Activated T-cell treated with anti-CD3 and anti-CD28 coated beads for 48 hours (primary cell): ENCODE measurements around the gene ICE1.
A peak's percentile ranks its signal among the peaks of the same experiment; 100 is the strongest.
"Not testable (repeated sequence)": the region's sequence is repeated elsewhere in the genome, so short reads cannot be mapped to it uniquely, and the experiment has no call there.

Source experiments
- DNase-seq: peaks from one replicate; pipeline ENCODE4 v3.0.0-alpha.2; 2020; ENCODE audit warnings: low read depth

Gene ICE1, protein sequence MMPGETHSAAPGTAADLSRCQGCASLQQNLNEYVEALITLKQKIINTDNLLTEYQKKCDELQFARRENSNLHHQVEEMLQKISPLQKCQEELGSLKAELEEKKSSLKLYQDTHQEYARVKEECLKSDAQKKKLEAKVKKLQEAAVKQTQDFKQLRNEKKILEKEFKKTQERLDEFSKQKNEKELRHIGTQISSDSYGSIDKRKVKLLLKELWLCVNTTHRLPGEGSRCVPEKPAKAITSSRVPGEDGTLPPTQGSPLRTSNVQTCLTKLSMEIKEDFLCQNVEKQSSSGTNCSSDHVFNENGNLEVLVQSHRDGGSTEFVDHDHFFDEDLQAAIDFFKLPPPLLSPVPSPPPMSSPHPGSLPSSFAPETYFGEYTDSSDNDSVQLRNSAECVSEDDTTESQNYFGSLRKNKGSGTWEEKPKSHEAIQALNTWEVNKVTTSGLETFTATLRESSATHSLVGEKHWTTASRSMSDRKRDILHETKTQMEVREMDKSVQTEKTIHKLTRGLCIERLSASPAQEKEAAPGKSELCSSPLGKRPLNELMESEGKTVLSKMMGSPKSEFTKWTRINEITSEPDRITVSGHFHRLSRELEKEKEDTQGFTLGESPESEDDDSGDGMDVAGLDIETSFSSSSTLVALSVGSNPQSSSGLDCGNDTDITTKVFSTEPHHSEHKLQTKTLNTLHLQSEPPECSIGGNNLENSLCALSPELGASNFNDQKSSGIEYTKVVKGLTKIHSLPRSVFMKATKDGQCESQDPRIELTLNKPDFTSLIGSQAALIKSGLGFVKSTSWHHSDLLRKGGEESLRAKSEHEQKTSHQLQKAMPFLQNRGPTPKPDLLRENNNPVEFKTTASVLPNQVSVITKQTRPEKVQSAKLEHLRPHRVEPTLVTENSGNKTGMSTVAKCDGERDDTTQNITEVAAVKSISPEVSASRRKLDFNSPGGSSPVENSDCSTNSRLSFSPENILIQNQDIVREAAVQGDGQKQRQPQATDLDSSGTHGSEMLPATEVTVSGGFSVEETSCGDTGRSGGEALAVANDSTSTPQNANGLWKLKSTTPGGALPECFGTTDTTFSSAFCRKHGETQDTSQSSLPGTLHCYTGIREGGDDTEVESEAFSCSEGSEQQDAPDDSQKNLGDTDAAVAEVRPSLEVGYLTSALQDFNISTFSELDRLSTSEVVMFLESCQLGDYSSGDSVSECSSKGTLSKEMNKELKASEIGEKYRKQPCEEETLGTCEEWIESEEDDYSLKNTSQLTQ (N-terminal part only)

DNA sequence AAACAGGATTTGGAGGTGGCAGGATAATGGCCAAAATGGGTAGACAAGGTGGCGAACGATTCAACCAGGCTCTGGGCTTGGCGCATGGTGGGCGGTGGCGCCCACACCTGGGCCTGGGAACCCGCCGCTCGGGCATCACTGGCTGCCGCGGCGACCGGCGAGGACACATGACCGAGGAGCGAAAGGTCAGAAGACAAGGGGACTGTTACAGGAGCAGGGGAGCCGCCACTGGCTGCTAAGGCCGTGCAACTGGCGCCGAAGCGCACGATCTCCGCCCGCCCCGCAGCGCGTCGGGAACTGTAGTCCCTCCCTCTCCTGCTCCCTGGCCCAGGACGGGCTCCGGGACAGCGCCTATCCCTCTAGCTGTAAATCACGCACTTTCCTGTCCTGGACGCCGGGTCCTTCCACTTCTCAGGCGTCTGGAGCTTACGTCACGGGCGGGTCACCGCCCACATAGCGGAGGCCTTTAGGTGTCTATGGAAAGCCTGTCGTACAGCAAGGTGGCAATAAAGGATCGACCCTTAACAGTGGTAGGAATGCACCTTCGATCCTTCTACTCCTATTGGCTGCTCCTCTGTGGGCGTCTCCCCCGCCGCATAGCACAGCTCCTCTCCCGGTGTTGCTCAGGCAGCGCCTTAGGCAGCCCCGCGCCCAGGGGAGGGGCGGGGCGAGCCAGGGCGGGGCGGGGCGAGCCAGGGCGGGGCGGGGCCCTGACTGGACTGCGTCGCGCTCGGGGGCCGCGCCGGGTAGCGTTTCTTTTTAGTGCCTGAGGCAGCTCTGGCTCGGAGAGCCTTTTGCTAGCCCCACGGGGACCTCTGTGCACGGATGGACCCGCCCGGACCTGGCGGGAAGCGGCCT, at the start of gene ICE1:
Gene ICE1, plus strand, starts transcription at position 717 of the 858 bp plus-strand sequence. CDS start 239 bp downstream, outside the sequence.
- DNase-seq: peak; percentile 88

DNA sequence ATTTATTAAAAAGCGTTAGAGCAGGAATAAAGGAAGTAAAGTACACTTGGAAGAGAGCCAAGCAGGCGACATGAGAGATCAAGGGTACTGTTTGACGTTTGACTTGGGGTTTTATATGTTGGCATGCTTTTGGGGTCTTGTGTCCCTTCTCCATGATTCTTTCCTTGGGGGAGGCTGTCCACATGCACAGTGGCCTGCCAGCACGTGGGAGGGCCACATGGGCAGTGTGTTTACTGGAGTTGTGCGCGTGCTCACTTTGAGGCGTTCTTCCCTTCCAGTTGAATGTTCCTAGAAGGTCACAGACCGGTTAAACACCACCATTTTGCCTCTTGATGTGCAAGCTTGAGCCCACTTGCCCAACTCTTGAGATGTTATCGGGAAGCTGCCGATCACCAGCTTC, 49.5 kb upstream of the ICE1 start:
- no peak for DNase-seq

DNA sequence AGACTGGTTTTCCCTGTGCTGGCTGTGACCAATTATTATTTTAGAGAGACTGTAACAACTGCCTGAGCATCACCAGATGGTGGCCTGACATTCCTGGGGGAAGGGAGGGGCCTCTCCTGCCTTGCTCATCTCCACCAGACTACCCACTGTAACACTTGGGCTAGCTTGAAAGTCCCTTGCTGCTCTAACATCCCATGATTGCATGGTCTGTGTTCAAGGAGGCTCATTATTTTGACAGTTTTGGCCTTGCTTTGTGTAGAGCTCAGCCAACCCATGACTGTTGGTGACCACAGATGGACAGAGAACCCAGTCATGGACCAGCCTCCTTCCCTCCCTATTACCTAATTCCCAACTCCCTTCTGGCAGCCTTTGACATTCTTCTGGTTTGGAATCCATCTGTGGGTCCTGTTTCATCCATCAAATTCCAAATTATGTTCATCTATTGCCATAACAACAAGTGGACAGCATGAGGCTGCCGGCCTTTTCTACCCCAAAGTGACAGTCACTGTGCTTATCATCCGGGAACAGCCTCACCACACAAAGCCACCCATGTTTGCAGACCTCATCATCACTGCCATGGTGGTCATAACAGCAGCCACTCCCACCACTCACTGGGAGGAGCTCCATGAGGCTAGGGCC, 49.0 kb upstream of the ICE1 start:
- no peak for DNase-seq

DNA sequence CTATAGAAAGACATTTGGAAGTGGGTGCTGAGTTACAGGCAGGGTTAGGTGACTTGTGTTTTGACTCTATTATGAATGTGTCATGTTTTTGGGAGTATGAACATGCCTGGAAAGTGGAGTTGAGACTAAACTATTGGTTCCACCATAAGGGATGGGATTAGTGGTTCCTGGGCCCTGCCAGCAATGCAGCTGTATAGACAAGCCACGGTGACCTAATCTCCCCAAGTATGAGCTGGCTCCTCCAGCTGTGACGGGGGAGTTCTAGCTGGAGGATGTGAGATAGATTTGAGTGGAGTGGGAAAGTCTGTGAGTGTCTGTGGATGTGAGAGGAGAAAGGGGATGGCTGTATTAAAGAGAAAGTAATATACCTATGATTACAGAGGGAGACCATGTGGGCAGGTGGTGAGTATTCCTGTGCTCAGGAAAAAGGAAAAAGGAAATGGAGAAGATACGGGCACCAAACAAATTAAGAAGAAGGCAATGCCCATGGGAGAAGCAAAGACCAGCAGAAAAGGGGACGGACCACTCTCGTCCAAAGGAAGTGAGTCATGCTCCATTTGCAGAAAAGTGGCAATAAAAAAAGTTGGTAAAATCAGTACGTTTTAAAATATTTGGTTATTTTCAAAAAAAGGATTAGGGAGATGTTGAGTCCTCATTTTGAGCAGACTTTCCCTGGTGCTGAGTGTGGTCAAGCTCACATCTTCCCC, 48.3 kb upstream of the ICE1 start:
- DNase-seq: no peak

DNA sequence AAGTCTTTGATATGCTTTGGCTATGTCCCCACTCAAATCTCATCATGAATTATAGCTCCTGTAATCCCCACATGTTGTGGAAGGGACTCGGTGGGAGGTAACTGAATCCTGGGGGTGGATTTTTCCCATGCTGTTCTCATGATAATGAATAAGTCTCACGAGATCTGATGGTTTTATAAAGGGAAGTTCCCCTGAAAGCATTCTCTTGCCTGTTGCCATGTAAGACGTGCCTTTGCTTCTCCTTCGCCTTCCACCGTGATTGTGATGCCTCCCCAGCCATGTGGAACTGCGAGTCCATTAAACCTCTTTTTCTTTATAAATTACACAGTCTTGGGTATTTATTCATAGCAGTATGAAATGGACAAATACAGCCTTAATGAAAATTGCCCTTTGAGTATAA, 44.7 kb upstream of the ICE1 start:
- no peak for DNase-seq

DNA sequence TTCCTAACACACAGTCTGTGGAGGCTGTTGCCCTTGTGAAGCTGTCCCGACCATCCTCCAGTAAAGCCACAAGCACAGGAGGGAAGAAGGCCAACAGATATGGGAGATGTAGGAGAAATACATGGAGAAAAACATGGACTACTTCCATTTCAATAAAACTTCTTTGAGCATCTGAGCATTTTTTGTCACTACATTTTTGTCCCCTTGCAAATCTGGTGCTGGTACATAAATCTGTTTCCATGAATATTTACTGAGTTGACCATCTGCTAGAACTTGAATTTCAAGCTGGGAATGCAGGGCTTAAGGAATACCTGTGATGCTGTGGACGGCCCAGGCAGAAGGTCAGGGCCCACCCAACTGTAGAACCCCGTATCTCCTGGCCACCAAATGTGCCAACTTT, 43.9 kb upstream of the ICE1 start:
- DNase-seq: no peak

DNA sequence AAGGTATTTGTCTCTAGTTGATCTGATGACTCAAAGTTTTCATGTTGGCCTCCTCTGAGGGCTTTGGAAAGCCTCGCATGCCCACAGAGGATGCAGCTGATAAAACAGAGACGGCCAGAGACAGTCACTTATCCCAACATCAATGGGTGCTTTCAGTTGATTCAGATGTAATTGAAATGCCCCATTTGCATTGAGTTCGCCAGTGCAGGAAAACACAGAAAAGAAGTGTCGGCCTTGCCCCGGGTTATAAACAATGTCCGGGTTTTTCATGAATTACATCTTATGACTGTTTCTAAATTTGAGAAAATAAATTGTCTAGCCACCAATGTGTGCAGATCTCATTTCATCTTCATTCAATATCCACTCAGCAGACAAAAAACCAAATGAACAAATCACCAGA, 42.2 kb upstream of the ICE1 start:
- DNase-seq: no peak

DNA sequence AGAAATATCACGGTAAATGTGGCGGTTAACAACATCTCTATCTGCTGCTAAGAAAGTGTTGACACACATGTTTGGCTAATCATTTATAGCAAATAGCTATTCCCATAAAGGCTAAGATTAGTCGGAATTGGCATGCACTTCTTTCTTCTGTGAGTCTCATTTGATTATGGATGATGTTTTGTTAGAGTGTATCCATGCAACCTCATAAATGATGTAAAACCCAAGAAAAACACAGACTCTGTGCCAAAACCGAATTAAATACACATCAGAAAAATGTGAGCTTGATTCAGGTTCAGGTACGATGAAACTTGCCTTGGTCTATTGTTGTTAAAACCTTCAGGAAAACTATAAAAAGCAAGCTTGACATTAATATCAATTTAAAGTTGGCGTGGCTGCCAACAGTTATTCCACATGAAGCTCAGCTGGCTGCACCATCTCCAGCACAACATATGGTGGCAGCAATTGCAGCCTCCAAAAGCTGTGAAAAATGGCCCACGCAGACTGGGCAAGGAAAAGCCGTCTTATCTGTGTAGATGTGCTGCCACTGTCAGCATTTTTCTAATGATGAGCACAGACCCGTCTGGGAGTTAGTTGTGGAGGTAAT, 41.1 kb upstream of the ICE1 start:
- no peak for DNase-seq

DNA sequence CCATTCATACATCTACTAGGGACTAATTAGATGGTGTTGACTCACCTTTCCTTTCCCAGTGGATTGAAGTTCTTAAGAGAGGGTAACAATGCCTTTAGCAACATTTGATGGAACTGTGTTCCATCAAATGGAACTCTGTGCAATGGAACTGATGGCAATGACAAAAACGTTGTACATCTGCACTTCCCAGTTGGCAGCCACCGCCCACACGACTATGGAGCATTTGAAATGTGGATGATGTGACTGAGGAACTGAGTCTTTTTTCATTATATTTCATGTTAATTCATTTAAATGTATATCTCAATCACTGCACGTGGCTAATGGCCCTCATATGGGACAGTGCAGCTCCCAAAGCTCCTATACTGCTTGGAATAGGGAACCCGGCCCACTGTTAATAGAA, 39.0 kb upstream of the ICE1 start:
- no peak for DNase-seq

DNA sequence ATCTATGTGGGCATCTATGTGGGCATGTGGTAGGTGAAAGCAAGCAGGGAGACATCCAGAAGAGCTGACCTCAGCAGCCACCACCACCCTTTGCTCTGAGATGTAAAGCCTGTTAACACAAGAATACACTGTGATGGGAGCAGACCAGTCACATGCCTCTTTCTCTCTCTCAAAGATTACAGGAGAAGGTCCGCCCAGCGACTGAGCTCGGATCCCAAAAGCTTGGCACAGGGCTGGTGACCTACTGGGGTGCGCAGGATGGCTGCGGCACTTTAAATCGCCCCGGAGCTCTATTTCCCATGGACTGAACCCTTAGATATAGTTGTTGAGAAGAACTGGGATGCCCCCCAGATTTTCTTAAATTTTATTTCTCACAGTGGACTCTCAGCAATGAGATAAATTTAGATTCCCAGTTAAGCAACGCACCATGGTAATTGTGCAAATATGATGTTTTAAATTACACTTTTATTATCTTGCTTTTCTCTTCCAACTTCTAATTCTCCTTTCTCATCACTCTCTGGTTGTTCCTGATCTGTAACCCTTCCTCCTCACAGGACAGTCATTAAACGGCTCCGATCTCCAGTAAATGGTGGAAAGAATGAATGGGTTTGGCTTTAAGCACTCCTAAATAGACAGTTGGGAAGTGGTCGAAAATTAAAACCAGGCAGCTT, 37.7 kb upstream of the ICE1 start:
- no peak for DNase-seq

DNA sequence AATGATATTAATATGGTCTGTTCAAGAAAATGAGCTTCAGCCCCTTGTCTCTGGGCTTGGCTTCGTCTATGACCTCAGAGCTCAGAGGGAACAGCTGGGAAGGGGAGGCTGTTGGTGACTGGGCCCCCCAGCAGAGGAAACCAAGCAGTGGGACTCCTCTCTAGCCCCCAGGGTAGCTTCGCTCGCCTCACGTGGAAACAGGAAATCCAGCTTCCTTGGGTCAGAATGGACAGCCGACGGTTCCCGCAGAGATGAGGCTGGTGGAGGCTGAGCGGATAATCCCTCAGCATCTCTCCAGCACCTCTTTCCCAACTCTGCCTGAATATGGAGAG, 37.2 kb upstream of the ICE1 start:
- DNase-seq: no peak

DNA sequence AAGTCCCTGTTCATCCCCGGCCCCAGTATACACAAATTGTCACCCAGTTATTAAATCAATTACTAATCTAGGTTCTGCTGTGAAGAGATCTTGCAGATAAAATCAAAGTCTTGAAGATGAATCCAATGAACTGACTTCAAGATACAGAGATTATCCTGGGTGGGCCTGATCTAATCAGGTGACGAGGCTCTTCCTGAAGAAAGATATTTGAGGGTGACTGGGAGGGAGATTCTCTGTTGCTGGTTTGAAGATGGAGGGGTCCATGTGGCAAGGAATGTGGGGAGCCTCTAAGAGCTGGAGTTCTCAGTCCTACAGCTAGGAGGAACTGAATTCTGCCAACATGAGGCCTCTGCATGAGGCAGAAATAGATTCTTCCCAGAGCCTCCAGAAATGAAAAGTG, 36.1 kb upstream of the ICE1 start:
- no peak for DNase-seq

DNA sequence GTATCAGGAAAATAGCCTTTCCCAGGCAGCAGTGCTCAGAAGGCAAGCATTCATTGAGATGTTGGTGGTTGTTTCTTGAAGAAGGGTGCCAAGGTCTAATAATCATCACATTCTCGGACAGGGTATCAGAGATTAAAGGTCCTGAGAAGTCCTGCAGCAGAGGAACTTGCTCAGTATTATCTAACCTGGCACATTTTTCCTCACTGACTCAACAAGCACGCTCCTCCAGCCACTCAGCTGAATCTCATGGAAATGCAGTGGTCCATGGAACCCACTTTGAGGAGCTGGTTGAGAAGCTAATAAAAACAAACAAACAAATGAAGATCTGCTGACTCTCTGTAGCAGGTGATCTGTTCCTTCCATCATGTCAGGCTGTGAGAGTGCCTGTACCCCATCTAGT, 35.3 kb upstream of the ICE1 start:
- DNase-seq: no peak

DNA sequence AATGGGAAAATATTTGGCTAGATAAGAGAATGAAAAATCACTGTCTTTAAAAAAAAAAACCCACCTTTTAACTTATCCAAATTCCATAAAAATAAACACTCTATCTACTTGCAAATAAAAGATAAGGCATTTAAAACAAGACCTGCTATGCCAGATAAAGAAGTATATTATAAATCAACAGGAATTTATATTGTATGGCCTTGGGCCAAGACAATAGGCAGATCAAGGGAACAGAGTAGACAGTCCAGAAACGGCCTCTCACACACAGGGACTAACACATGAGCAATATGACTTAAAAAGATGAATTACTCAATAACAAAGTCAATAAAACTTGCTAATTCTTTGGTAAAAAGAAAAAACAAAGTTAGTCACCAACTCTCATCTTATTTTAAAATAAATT, 34.7 kb upstream of the ICE1 start:
- DNase-seq: no peak

DNA sequence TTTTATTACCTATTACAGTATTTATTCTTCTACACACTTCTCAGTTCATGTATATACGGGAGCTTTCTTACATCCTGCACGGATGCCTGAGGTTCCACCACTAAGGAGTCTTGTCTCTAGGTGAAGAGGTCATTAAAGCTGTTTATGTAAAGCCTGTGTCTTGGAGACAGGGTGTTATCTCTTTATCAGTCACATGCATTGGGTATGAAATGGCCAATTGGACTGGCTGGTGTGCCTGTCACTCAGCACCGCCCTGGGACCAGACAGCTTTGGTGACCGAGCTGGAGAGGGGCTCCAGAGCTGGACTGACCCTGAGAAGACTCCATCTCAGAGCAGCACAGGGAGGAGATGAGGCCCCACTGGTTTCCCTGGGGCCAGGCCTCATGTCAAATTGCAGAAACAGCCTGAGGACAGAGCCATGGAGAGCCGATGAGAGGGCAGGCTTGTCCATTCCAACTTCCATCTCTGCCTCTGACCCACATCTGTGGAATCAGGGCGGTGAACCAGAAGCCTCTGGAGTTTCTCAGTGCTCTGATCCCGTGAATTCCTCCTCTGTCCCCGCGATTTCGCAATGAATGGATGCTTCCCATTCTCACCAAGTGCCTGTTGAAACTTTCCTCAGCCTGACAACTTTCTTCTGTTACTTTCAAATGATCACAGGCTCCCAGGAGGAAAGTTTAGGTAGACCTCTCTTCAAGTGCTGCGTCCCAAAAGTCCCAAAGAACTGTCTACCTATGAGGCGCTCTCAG, 32.2 kb upstream of the ICE1 start:
- DNase-seq: not testable (repeated sequence)

DNA sequence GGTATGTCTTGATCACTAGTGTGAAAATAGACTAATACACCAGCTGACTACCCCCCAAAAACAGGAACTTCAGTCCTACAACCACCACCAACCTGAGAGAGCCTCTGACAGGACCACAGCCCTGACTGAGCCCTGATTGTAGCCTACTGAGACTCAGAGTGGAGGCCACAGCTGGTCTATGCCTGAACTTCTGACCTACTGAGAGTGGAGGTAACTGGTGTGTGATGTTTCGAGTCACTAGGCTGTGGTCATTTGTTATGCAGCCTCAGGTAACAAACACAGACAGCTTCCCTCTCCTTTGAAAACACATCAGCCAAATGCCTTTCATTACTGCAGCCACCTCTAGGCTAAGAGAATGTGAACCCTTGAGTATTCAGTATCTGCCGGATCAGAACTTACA, 30.0 kb upstream of the ICE1 start:
- DNase-seq: not testable (repeated sequence)

DNA sequence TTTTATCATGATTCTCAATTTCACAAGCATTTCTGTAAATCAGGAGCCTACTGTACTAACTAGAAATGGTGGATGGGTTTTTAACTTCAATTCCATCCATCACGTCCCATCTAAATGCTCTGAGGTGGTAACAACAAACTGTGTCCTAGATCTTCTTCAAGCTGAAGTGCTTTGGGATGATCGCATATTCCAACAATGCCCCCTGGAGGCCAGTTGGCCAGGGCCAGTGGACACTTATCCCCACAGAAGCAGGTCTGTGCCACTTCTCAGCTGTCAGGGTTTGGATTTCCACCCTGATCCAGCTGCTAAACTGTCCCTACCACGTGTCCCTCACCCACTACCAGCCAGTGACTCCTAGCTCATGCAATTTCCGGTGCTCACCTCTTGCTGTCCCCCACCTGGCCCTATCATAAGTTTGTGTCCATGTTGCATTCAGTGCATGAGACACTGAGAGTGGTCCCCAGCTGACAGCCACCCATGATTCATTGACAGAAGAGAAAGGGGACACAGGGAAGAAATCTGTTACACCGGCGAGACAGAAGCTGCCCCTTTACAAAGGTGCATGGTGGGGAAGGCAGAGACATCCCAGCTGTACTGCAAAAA, 28.0 kb upstream of the ICE1 start:
- not testable (repeated sequence) for DNase-seq

DNA sequence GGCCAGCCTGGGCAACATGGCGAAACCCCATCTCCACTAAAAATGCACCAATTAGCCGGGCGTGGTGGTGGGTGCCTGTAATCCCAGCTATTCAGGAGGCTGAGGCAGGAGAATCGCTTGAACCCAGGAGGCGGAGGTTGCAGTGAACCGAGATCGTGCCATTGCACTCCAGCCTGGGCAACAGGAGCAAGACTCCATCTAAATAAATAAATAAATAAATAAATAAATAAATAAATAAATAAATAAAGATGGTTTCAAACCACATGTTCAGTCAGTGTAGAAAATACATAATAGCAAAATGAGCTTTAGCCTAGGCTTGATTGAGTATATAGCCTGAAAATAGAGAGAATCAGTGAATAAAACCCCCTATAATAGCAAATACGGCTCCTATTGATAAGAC, 27.4 kb upstream of the ICE1 start:
- DNase-seq: not testable (repeated sequence)
